Measurements from ENCODE around the gene BTNL9. TPM values are rescaled to one million over a fixed set of nuclear protein-coding genes. Genes with fewer than 3 reads are reported as not detected.

Gene BTNL9
- total and polyA plus RNA-seq, 2 of the 8 experiments (the other 6 are each of a cell fraction or from before 2014, with no cell fraction given), result 0.23 to 0.89 TPM

DNA sequence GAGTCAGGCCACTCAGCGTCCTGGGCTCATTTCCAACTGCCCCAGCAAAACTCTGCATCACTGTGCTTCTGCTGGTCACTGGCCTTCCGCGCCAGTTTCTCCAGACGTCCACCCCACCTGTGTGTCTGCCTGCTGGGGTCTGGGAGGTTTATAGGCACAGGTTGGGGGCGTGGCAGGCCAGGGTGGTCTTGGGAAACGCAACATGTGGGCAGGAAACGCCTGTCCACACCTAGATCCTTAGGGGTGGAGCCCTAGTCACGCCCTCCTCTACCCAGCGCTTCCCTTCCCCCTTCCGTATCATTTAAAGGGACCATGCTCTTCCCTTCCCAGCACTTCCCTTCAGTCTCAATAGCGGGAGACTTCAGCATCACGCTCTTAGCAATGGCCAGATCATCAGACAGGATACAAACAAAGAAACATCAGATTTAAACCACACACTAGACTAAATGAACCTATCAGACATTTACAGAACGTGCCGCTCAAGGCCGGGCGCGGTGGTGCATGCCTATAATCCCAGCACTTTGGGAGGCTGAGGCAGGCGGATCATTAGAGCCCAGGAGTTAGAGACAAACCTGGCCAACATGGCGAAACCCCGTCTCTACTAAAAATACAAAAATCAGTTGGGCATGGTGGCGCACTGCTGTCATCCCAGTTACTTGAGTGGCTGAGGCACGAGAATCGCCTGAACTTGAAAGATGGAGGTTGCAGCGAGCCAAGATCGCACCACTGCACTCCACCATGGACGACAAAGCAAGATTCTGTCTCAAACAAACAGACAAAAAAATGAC, 11.8 kb upstream of the BTNL9 start:
- Histone ChIP-seq H2AK5ac (ENCODE audit: low read depth, low read length) (no peak overlapping the region), H3K79me1 (ENCODE audit: low read depth, low read length) (no peaks in the 10 kb centered on the region), H3K9ac (replicated peaks in 1 of 4; ENCODE audit: extremely low read depth in 1 of 4, low read depth in 3 of 4, low read length in 3 of 4) (0 out of 7 replicates have a peak overlapping the region, but pooled peaks of 1 of the 4 experiments have one; percentile 7), H3K79me2 (ENCODE audit: control insufficient read depth in 1 of 2, insufficient read depth in 2 of 2, low read length in 2 of 2) (no peaks in the 10 kb centered on the region), H3K18ac (ENCODE audit: extremely low read depth, low read length) (no peak overlapping the region; the same call in 1 of the 2 replicates), H3K9me3 (ENCODE audit: insufficient read depth in 2 of 2, low read depth in 1 of 2, low read length in 1 of 2) (peaks cover 3 to 4% of the 10 kb centered on the region in 2 experiments; a peak in 1 of 4 replicates), H3K36me3 (ENCODE audit: control insufficient read depth in 2 of 4, insufficient read depth in 4 of 4, low read length in 3 of 4) (no peaks in the 10 kb centered on the region), H2BK5ac (ENCODE audit: low read depth, low read length) (no peak overlapping the region; the same call in 1 of the 2 replicates), H3K4me2 (ENCODE audit: insufficient read depth in 1 of 2, low read depth in 2 of 2, low read length in 2 of 2) (peak overlapping the region; percentile 54 to 75), H2BK120ac (replicated peaks; ENCODE audit: low read depth, low read length) (no peak overlapping the region), H3K4ac (replicated peaks; ENCODE audit: insufficient read length, low read depth, low read length) (no peak overlapping the region), H4K91ac (replicated peaks; ENCODE audit: insufficient read length, low read length) (peak overlapping the region; percentile 72), H2BK20ac (ENCODE audit: low read length) (no peak overlapping the region), H3K27ac (ENCODE audit: low read depth, low read length) (no peak overlapping the region), H3K4me3 (ENCODE audit: extremely low read depth in 1 of 4, insufficient read depth in 2 of 4, low read depth in 3 of 4, low read length in 4 of 4) (peak overlapping the region; percentile 20 to 49 (median 34); a peak in 7 of 8 replicates), H2BK12ac (ENCODE audit: low read depth, low read length) (peak overlapping the region; percentile 55; the same call in 1 of the 2 replicates), H4K20me1 (replicated peaks in 1 of 2; ENCODE audit: control insufficient read depth in 1 of 2, insufficient read depth in 2 of 2, low read length in 2 of 2) (no peaks in the 10 kb centered on the region), H3K27me3 (replicated peaks in 1 of 4; ENCODE audit: control insufficient read depth in 3 of 4, extremely low read depth in 1 of 4, insufficient read depth in 3 of 4, low read length in 3 of 4) (peaks cover 0 to 3% (median 0%) of the 10 kb centered on the region in 4 experiments; a peak in 1 of 7 replicates), H3K23me2 (ENCODE audit: low read depth, low read length) (peaks cover 2% of the 10 kb centered on the region; the same call in 1 of the 2 replicates), H2BK15ac (ENCODE audit: low read length) (peak overlapping the region; percentile 83; the same call in 1 of the 2 replicates), H4K5ac (ENCODE audit: insufficient read length, low read depth, low read length) (no peak overlapping the region), H3K56ac (replicated peaks; ENCODE audit: insufficient read length, low read depth, low read length) (no peak overlapping the region), H3K14ac (ENCODE audit: insufficient read length) (no peak overlapping the region), H3K23ac (ENCODE audit: insufficient read length) (no peak overlapping the region), H4K8ac (ENCODE audit: extremely low read depth, insufficient read depth, low read length) (no peak overlapping the region; the same call in 1 of the 2 replicates), H2AFZ (ENCODE audit: low read length) (peak overlapping the region; percentile 61; the same call in 1 of the 2 replicates), H3K4me1 (replicated peaks in 1 of 4; ENCODE audit: control insufficient read depth in 3 of 4, insufficient read depth in 4 of 4, low read length in 3 of 4) (peaks cover 0 to 4% (median 2%) of the 10 kb centered on the region in 4 experiments; a peak in 4 of 7 replicates)
- ChIA-PET POLR2A (ENCODE audit: partially characterized antibody) (interaction anchor here (0.7 to 2.7 kb wide), 3 partner anchors 9 to 22 kb away, joined by 3 to 11 read pairs (median 4); partner anchors contain the start of gene BTNL9), CTCF (ENCODE audit: partially characterized antibody) (interaction anchor here (0.6 to 1.3 kb wide), 3 partner anchors 10 to 159 kb away, joined by 3 read pairs; no protein-coding TSS in a partner anchor)
- peak; percentile 63 for FAIRE-seq
- peak; percentile 49 to 59 for DNase-seq (ENCODE audit: low read depth in 1 of 2, low spot score in 2 of 2)
- 43% methylated on average over 26 of the region's 26 CpGs; no CpG with 5 or more reads in 1 of the 2 experiments for WGBS, 2 experiments (ENCODE audit: extremely low coverage in 1 of 2, insufficient coverage in 1 of 2, insufficient read length in 1 of 2, insufficient replicate concordance in 2 of 2, low coverage in 1 of 2, low lambda C conversion rate in 2 of 2, missing lambda C conversion rate in 1 of 2)
- TF ChIP-seq CHD2 (IDR thresholded peaks at IDR 0.05; ENCODE audit: low read length) (peak; percentile 27; the same call in 1 of the 2 replicates), TAF1 (IDR thresholded peaks at IDR 0.05; ENCODE audit: low read depth, low read length) (peak; percentile 65), NANOG (IDR thresholded peaks at IDR 0.05; ENCODE audit: insufficient read depth, low read depth, low read length, poor library complexity, severe bottlenecking) (no peak), SUZ12 (IDR thresholded peaks at IDR 0.05; ENCODE audit: low read length) (no peak), POLR2A (IDR thresholded peaks at IDR 0.05; ENCODE audit: control extremely low read depth in 1 of 2, low read depth in 2 of 2, low read length in 2 of 2) (peak in 1 of 2 experiments; percentile 77; a peak in 2 of 3 replicates), TCF12 (IDR thresholded peaks at IDR 0.05; ENCODE audit: low read depth, low read length) (no peak), SP1 (IDR thresholded peaks at IDR 0.05; ENCODE audit: low read depth, low read length) (peak; percentile 75), BRCA1 (IDR thresholded peaks at IDR 0.05; ENCODE audit: low read depth, low read length) (no peak)
- TF ChIP-seq, protein P1, sequence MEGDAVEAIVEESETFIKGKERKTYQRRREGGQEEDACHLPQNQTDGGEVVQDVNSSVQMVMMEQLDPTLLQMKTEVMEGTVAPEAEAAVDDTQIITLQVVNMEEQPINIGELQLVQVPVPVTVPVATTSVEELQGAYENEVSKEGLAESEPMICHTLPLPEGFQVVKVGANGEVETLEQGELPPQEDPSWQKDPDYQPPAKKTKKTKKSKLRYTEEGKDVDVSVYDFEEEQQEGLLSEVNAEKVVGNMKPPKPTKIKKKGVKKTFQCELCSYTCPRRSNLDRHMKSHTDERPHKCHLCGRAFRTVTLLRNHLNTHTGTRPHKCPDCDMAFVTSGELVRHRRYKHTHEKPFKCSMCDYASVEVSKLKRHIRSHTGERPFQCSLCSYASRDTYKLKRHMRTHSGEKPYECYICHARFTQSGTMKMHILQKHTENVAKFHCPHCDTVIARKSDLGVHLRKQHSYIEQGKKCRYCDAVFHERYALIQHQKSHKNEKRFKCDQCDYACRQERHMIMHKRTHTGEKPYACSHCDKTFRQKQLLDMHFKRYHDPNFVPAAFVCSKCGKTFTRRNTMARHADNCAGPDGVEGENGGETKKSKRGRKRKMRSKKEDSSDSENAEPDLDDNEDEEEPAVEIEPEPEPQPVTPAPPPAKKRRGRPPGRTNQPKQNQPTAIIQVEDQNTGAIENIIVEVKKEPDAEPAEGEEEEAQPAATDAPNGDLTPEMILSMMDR (IDR thresholded peaks at IDR 0.05; ENCODE audit: control extremely low read depth in 1 of 3, insufficient read depth in 1 of 3, low read depth in 1 of 3, low read length in 3 of 3), result no peak
